HuH-7.5 (cell line): Measurements from ENCODE around the gene NPHP3.

ENCODE experiments used
- DNase-seq: peaks from one replicate; pipeline ENCODE4 v3.0.0; 2011; ENCODE audit warnings: low spot score

NPHP3 gene

DNA sequence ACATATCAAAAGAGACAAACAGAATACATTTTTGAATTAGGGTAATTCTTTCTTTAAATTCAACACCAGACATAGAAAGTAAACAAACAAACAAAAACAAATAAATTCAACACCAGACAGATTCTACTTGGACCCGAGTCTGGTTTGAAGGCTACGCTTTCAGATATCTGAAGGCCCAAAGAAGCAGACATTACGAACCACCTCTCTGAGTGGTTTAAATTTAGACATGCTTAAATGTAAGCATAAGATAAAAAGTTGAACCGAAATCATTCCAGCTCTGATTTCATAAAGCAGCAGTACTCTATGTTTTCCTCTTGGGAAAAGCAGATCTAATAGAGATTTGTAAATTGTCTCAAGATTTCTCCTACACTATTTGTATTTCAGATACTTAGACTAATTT lies 32.2 kb downstream of the NPHP3 start:
- DNase-seq, result no peak

DNA sequence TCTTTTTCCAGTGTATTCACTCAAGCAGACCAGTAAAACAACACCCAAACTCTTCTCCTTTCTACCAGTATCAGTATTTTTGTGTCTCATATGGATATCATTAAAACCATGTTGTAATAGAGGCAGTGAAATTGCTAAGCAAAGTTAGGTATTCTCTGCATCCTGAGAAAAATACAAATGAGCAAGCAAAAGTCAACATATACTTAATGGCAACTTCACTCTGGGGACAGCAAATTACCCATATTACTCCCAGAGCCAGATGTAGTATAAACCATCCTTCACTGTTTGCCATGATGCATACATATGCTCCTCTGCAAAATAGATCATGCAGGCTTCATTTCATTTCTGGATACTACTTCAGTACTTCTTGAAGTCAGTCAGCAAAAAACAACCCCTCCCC lies 40.0 kb downstream of the NPHP3 start:
- DNase-seq, result no peak

DNA sequence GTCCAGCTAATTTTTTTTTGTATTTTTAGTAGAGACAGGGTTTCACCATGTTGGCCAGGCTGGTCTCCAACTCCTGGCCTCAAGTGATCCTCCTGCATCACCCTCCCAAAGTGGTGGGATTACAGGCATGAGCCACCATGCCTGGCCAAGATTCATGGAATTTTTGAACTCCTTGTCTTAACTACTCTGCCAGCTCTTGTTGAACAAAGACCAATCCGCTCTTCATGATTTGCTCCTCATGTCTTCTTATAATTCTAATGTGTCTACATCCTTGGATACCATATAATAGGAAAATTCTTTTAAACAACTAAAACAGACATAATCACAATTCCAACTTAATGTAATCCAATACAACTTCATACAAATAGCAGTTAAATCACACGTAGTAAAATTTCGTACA lies 40.8 kb downstream of the NPHP3 start:
- DNase-seq, result no peak

DNA sequence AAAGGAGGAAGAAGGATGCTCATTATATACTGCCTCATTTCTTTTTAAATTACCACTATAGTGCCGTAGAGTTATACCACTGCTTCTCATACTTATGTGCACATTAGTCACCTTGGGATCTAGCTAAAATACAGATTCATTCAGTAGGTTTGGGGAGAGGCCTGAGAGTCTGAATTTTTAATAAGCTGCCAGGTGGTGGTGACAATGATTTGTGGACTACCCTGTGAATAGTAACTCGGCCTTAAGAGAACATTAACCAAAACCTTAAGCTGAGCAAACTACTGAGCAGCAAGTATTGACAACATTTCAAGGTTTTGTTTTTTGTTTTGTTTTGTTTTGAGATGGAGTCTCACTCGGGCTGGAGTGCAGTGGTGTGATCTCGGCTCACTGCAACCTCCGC lies 42.3 kb downstream of the NPHP3 start:
- no peak for DNase-seq

DNA sequence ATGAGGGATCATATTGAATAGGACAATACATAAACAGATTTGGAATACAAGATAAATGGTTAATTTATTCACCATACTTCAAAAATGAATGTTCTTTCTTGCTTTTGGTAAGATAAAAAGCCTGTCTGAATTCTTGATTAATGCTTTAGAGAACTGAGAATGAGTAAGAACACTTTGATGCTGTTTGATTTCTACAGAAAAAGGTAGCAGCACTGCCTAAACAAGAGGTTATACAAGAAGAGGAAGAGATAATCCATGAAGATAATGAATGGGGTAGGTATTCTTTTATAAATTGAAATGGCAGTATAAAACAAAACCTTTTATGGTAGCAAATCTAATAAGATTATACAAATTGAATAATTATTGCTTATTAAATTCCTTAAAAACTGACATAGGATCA lies 46.8 kb downstream of the NPHP3 start:
- no peak for DNase-seq

DNA sequence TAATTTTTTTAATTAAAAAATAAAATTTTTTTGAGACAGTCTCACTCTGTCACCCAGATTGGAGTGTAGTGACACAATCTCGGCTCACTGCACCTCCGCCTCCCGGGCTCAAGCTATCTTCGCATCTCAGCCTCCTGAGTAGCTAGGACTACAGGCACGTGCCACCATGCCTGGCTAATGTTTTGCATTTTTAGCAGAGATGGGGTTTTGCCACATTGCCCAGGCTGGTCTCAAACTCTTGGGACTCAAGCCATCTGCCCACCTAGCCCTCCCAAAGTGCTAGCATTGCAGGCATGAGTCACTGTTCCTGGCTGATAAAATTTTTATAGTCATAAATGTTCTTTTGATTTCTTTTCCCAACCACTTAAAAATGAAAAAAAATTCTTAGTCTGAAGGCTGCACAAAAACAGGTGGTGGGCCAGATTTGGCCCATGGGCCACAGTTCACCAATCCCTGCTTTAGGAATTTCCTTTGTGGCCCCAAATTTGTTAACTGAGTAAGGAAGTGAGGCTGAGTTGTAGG lies 52.9 kb downstream of the NPHP3 start:
- no peak for DNase-seq

DNA sequence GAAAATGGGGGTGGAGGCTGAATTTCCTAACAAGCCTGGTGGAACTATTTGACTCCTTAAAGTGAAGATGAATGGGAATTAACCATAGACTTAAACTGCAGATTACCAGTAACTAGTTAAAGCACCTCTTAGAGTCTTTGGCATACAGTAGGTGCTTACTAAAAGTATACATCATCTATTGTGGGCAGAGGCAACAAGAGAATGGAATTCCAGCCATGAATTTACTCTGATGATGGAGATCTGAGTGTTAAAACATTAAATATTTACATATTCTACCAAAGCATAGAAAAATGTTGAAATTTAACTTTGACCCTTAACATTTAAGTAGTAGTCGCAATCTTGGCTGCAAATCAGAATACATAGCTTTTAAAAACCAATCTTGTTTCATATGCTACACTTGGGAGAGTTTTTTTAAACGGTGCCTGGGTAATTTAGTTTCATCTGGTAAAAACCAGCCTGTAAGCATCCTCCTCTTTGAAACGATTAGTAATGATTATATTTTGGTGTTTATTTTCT lies 56.9 kb downstream of the NPHP3 start:
- DNase-seq, result no peak

DNA sequence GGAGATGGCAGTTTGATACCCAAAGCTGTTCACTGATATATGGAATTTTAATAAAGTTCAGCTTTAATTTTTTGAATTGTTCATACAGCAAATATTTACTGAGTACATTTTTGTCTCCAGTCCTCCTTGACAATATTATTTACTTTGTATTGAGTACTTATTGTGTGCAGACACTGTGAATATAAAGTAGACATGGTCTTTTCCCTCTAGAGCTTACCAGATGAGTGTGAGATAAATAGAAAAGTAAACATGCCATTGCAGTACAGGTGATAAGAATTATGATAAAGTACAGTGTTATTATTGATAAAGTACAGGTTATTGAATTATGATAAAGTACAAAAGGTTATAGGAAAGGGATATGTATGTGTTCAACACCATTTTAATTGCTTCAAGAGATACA lies 60.0 kb downstream of the NPHP3 start:
- DNase-seq, result no peak

DNA sequence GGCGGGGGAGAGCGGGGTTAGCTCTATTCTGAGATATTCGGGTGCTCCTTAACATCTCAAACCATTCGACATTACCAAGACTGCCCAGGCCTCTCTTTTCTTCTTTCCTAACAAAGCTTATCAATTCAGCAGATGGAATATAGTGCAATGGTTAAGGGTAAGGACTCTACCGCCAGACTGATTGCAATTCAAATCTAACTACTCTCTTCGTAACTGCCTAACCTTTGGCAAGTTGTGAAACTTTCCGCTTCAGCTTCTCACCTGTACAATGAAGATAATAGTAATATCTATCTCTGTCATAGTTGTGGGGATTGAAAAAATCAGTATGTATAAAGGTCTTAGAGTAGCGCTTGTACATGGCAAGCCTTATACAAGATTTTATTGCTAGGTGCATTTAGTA lies 61.1 kb downstream of the NPHP3 start:
- peak; percentile 16 for DNase-seq

DNA sequence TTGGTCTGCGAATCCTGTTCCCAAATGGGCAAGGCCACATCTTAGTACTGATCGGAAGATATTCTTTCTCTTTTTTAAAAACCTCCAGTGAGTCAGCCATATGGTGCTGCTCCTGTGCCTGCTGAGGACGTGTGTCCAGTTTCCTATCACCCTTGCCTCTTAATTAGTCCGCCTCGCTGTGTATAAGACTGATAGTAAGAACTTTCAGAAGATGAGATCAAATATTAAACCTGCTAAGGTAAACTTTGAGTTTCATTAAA lies 61.5 kb downstream of the NPHP3 start:
- no peak for DNase-seq

DNA sequence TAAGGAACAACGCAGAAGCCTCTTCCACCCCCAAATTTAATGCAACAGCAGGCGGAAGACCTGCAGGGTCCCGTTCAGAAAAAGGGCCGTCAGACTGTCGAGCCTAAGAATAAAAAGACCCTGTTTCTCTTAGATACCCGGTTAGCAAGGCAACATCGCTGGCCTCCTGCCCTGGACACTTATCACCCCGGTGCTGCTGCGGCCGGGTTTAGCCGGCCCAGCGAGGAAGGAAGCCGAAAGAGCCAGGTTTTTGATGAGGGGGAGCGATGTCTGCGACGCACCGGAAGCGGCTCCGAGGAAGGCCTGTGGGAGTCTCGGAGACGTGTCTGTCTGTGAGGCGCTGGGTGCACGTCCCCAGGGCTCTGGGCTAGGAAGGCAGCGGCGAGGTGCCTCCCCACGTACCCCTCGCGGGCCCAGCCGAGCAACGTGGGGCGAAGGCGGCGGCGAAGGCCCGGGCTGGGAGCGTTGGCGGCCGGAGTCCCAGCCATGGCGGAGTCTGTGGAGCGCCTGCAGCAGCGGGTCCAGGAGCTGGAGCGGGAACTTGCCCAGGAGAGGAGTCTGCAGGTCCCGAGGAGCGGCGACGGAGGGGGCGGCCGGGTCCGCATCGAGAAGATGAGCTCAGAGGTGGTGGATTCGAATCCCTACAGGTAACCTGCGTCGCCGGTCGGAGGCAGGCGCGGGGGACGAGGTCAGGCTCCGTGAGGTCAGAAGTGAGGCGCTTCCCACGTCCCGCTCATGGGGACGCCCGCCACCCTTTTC lies 62.0 kb downstream of the NPHP3 start, which contains the start of gene UBA5:
UBA5 (plus strand) TSS at position 278 of the 759 bp plus-strand sequence; CDS start at position 487, 209 bp downstream.
- peak; percentile 52 for DNase-seq

DNA sequence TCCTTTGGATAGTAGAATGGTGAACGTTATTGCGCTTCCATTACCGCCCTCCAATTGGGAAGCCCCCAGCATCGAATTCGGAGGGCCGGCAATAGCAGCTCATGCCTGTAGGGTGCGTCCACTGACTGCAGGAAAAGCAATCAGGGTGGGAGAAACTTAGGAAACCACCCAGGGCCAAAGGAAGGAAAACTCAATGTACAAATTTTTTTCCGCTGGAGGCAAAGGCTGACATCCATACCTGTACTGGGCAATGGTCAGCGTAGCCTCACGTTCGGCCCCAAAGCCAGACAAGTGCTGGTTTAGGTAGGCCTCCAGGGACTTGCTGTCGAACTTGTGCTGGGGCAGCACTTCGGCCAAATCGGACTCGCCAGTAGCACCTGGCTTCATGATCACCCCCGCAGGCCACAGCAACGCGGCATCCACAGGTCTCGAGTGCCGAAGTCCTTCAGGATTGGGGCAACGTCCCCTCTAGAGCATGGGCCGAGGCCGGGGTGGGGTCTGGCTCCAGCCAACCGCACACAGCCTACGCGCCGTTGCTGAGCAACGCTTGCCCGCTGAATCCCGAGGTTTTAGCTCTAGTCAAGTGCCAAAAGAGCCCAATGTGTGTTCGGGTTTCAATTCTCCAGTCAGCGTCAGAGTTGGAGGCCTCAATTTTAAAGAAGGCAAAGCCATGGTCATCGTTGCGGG lies 62.7 kb downstream of the NPHP3 start, which contains the start of gene ACAD11:
ACAD11 (minus strand) TSS at position 445 of the 687 bp plus-strand sequence; CDS start at position 387, 58 bp downstream.
- DNase-seq, result peak; percentile 65

DNA sequence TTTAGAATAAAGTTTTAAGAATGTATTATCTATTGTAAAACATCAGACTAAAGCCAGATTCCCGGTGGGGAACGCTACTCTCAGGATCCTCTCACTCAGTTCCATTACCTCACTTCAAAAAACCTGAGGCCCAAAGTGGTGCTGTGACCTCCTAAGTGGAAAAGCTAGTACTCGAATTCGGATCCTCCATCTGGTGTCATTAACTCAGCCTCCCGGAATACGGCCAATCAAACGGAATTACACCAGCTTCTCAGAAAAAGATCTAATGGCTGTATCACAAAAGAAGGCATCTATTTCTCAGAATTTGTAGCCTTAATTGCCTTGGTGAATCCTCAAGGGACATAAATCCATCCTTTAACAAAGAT lies 63.2 kb downstream of the NPHP3 start:
- no peak for DNase-seq

DNA sequence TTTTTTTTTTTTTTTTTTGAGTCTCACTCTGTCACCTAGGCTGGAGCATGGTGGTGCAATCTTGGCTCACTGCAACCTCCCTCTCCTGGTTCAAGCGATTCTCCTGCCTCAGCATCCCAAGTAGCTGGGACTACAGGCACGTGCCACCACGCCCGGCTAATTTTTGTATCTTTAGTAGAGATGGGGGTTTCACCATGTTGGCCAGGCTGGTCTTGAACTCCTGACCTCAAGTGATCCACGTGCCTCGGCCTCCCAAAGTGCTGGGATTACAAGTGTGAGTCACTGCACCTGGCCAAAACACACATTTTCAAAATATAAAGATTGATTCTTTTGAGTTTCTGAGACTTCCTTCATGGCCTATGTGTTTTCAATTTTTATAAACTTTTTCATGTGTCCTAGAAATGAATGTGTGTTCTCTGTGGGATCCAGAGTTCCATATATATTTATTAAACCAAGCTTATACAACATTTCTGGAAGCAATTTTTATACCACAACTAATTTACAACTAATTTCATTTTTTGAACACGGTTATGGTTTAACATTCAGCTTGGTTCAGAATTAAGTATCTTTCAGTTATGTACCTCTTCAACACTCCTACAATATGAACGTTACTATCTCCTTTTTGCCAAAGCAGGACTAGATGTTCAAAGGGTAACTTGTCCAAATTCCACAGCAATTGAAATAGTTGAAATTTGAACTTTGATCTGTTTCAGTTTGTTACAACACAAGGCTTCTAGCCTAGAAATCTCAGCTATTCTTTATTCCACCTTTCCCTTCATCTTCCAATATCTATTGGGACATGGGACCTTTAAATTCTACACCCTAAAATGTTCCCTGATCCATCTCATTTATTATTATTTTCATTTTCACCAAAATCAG lies 64.1 kb downstream of the NPHP3 start:
- DNase-seq, result peak; percentile 29

DNA sequence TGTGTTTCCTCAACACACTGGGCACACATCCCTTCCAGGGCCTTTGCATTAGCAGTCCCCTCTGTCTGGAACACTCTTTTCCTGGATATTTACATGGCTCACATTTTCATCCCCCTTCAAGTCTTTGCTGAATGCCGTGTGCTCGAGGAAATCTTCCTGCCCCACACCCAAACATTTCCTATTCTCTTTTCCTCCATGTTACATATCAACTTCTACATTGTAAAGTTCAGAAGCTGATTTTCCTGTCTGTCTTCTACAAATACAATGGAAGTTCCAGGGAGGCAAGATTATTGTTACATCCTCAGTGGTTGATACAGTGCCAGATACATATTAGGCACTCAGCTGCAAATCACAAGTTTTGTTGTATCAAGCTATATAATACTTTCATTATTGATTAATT lies 66.7 kb downstream of the NPHP3 start:
- no peak for DNase-seq

DNA sequence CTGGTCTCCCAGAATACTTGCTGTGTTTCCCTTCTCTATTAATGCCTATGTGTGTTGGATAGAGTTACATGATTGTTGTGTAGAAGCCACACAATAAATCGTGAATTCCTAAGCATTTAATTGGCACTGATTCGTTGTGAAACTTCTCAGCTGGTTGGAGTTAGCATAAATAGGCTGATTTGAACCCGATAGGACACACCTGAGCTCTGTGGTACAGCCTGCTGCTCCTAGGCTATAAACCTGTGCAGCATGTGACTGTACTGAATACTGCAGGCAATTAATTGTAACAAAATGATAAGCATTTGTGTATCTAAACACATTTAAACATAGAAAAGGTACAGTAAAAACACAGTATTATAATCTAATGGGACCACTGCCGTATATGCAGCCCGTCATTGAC lies 67.5 kb downstream of the NPHP3 start:
- no peak for DNase-seq

DNA sequence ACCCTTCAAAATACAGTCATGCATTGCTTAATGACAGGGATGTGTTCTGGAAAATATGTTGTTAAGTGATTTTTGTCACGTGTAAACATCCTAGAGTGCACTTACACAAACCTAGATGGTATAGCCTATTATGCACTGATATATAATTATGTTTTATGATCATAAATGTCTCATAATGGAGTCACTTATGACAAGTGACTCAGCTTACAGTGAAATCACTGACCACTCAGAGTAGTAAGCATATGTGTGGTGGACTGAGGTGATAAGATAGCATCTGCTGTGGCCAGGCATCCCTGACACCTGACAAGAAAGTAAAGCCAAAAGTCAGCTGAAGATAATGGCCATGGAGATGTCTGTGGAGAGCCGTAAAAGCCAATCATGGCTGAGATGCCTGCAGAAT lies 68.0 kb downstream of the NPHP3 start:
- DNase-seq, result no peak

DNA sequence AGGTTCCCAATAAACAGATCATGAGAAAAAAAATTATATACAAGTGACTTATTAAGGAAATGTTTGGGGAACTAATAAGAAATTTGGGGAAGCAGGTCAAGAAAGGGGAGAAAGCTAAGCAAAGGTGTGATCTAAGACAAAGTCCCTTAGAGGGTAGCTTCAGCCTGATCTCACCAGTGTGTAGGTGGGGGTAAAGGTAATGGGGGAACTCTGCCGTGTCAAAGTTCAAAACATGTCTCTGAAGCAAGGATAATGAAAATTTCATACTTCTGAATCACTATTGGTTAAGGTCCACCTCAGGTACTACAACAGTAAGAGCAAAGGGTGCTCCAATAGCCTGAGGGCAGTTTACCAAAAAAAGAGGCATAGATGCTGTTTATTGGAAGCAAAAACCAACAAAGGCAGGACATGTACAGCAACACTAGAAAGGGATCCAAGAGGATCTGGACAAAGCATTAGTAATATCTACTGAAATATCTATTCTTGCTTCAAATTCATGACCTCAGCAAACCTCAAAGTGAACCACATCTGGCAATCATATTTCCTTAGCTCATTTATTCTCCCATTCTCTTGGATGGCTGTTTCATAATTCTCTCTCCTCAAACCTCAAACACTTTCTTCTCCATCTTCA lies 69.5 kb downstream of the NPHP3 start:
- no peak for DNase-seq

DNA sequence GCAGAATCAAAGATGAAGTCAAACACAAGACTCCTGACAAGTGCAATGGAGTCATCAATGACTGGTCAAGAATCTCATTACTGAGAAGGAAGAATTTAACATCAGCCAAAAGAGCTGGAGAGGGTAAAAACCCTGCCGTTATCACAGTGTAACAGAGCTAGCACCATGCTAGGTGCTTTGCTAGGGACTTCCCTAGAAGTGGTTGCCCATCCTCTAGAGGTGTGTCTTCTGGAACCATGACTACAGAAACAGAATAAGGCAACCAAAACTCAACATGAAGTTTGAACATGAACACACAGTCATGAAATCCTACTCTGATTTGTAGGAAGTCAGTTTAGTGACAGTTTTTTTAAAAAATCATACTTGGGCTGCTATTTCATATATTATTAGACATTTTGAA lies 72.1 kb downstream of the NPHP3 start:
- DNase-seq, result no peak

DNA sequence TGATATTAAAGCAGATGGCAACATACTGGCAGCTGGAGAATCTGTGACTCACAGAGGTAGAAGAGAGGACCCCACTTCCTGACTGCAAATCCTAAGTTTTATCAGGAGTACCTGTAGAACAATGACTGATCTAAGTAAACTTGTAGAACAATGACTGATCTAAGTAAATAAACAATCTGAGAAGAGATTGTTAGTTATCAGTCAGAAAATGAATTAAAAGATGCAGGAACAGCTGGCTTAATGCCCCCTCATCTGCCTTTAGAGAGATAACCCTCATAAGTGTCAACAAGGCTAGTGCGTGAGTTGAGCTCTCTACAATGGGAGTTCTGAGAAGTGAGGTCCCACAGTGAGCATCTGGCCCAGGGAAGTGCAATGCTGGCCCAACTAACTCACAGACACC lies 77.2 kb downstream of the NPHP3 start:
- no peak for DNase-seq

DNA sequence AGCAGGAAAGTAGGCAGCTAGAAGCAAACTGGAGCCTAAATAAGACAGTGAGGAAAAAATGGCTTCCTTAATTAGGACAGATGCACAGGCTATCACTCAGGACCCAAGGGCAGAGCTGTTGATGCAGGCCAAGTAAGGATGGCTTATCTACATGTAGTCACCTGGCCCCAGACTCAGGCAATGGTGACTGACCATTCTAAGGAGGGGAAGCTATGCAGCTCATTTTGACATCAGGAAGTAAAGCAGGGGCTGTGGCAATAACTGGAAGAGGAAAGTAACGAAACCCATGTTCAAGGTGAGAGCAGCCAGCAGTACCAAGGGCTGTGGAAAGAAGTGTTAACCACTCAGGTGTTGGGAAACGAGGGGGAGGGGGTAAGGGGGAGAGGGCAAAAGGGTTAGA lies 78.8 kb downstream of the NPHP3 start:
- no peak for DNase-seq

DNA sequence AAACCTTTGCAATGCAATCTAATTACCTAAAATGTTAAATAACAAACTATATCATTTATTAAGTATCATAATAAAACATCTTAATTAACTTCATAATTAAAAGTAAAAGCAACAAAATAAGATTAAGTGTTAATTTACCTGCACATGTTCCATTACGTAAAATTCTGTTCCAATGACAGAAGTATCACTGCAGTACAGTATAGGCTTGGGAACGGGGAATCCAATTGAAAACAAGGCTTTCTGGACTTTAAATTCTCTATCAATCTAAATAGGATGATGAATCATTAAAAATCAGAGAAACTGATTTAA lies 79.7 kb downstream of the NPHP3 start:
- no peak for DNase-seq
